ENCODE data around the gene ASRGL1. TPM values are rescaled to one million over a fixed set of nuclear protein-coding genes. Genes with fewer than 3 reads are reported as not detected.

Gene ASRGL1
- total RNA-seq, 1 experiment from 2014 or later: 31.1 TPM

DNA sequence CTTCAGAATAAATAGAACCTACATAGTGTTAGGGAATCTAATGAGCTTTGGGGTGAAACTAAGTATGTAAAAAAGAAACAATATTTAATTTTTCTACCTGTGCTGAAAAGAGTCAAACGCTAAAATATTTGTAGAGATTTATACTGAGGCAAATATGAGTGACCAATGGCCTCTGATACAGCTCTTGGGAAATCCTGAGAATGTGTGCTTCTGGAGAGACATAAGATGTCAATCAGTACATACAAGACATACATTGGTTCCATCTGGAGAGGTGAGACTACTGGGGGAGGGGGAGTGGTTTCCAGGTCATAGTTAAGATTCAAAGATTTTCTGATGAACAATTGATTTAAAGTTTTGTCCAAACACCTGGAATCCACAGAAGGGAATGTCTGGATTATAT is 970 bp downstream of the ASRGL1 start:
- H3K27ac ChIP-seq (ENCODE audit: insufficient read length, low read depth, low read length): no peak overlapping the region
- no peak overlapping the region for H3K27ac Mint-ChIP-seq
- no peak for DNase-seq

More for the DNA sequence above, 970 bp downstream of the ASRGL1 start:
- Histone ChIP-seq H3K4me1 (ENCODE audit: insufficient read depth, low read length) (no peaks in the 10 kb centered on the region), H4K91ac (ENCODE audit: insufficient read length, low read depth, low read length) (no peak overlapping the region), H3K4ac (ENCODE audit: low read depth, low read length) (no peak overlapping the region), H3K18ac (ENCODE audit: insufficient read length, low read depth, low read length) (no peak overlapping the region), H2BK15ac (ENCODE audit: low read depth, low read length) (no peak overlapping the region), H2BK20ac (ENCODE audit: low read depth, low read length, poor library complexity, severe bottlenecking) (no peak overlapping the region), H2AFZ (ENCODE audit: low read length) (no peak overlapping the region), H3K23ac (ENCODE audit: insufficient read length, low read depth, low read length) (no peak overlapping the region), H3K23me2 (ENCODE audit: insufficient read length, low read depth, low read length, poor library complexity, severe bottlenecking) (peaks cover 5% of the 10 kb centered on the region), H3K14ac (ENCODE audit: insufficient read depth, low read length) (no peak overlapping the region), H4K20me1 (ENCODE audit: control insufficient read depth, insufficient read depth, insufficient read length) (no peaks in the 10 kb centered on the region), H3K4me2 (ENCODE audit: insufficient read depth, insufficient read length, low read length) (peak overlapping the region; percentile 95), H3T11ph (ENCODE audit: low read length) (no peak overlapping the region), H3K56ac (ENCODE audit: insufficient read length, low read depth, low read length) (no peak overlapping the region), H2BK5ac (ENCODE audit: insufficient read length, low read length) (no peak overlapping the region), H3K9me3 (ENCODE audit: control insufficient read depth, low read depth, low read length) (no peaks in the 10 kb centered on the region), H3K79me1 (ENCODE audit: insufficient read depth, low read depth, low read length, poor library complexity, severe bottlenecking) (no peaks in the 10 kb centered on the region), H2AK5ac (ENCODE audit: insufficient read length, low read length) (no peak overlapping the region), H3K9ac (ENCODE audit: extremely low read depth, insufficient read length, low read length) (peak overlapping the region; percentile 83), H3K27me3 (ENCODE audit: insufficient read depth, low read length) (no peaks in the 10 kb centered on the region), H3K79me2 (ENCODE audit: insufficient read depth, low read length) (no peaks in the 10 kb centered on the region), H2BK12ac (ENCODE audit: insufficient read length, low read depth, low read length) (no peak overlapping the region), H2BK120ac (ENCODE audit: low read depth, low read length, poor library complexity, severe bottlenecking) (no peak overlapping the region), H4K8ac (replicated peaks; ENCODE audit: insufficient read length, low read depth, low read length) (no peak overlapping the region), H4K5ac (ENCODE audit: insufficient read length, low read depth, low read length) (no peak overlapping the region)
- WGBS (ENCODE audit: extremely low coverage, insufficient read length, low lambda C conversion rate): no CpG with 5 or more reads among the region's 1 CpG
- TF ChIP-seq, protein P1, sequence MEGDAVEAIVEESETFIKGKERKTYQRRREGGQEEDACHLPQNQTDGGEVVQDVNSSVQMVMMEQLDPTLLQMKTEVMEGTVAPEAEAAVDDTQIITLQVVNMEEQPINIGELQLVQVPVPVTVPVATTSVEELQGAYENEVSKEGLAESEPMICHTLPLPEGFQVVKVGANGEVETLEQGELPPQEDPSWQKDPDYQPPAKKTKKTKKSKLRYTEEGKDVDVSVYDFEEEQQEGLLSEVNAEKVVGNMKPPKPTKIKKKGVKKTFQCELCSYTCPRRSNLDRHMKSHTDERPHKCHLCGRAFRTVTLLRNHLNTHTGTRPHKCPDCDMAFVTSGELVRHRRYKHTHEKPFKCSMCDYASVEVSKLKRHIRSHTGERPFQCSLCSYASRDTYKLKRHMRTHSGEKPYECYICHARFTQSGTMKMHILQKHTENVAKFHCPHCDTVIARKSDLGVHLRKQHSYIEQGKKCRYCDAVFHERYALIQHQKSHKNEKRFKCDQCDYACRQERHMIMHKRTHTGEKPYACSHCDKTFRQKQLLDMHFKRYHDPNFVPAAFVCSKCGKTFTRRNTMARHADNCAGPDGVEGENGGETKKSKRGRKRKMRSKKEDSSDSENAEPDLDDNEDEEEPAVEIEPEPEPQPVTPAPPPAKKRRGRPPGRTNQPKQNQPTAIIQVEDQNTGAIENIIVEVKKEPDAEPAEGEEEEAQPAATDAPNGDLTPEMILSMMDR (conservative IDR thresholded peaks at IDR 0.05): no peak
- peak overlapping the region; percentile 85 to 93 for H3K4me3 Mint-ChIP-seq
- peaks cover 13 to 18% of the 10 kb centered on the region in 2 experiments for H3K4me1 Mint-ChIP-seq
- H3K9me3 Mint-ChIP-seq: no peaks in the 10 kb centered on the region
- H3K36me3 Mint-ChIP-seq (ENCODE audit: insufficient read depth in 1 of 3, low read depth in 3 of 3): peaks cover 0 to 20% (median 9%) of the 10 kb centered on the region in 3 experiments; a peak in 3 of 7 replicates
- peaks cover 44% of the 10 kb centered on the region for H3K27me3 Mint-ChIP-seq (ENCODE audit: low read depth)
